HG03103 (cell line): ENCODE results near the gene LSG1.

Experiments used
- ATAC-seq: cut with Tn5 transposase; IDR thresholded peaks from one replicate; pipeline ENCODE4 v1.9.1; 2021; ENCODE audit warnings: low read depth; ENCODE audit not compliant: unreplicated experiment

LSG1 gene

DNA sequence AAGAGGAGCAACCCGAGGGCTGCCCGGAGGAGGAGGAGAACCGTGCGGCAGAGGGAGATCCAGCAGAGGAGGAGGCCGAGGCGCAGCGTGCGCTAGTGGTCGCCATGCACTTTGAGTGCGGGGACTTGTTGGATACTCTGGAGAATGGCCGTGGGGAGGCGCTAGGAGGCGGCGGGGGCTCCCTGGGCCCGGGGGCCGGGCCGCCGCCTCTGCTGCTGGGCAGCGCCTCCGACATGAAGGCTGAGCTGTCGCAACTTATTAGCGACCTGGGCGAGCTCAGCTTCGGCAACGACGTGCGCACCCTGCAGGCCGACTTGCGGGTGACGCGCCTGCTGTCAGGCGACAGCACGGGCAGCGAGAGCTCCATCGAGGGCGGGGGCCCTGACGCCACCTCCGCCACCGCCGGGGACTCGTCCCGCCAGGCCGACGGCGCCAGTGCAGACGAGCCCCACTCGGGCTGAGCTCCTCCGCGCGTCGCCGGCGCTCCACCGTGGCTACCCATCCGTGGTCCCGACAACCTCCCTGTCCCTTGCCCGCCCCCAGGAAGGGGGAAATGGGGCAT lies 15.7 kb upstream of the LSG1 start:
- no peak for ATAC-seq

DNA sequence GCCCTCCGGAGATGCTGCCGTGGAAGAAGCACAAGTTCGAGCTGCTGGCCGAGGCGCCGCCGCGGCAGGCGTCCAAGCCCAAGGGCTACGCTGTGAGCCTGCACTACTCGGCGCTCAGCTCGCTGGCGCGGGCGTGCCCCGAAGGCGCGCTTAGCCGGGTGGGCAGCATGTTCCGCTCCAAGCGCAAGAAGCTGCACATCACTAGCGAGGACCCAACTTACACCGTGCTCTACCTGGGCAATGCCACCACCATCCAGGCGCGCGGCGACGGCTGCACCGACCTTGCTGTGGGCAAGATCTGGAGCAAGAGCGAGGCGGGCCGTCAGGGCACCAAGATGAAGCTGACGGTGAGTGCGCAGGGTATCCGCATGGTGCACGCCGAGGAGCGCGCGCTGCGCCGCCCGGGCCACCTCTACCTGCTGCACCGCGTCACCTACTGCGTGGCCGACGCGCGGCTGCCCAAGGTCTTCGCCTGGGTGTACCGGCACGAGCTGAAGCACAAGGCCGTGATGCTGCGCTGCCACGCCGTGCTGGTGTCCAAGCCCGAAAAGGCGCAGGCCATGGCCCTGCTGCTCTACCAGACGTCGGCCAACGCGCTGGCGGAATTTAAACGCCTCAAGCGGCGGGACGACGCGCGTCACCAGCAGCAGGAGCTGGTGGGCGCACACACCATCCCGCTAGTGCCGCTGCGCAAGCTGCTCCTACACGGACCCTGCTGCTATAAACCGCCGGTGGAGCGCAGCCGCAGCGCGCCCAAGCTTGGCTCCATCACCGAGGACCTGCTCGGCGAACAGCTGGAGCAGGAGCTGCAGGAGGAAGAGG lies 15.0 kb upstream of the LSG1 start:
- ATAC-seq, result no peak

DNA sequence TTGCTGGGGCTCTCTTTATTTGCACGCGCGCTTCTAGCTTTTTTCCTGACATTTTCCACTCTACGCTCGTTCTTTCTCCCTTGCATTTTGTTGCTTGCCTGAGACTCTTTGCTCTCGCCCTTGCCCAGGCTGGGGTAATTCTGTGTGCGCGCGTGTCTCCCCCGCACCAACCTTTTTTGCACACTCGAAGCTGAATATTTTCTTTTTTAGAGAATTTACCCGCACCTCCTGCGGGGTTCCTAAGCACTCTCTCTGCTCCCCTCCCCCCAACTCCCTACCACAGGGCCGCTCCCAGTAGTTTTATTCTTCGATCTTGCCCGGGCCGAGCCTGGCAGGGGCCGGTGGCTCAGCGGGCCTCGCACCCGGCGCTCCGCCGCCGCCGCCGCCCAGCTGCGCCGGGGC lies 14.4 kb upstream of the LSG1 start:
- no peak for ATAC-seq

DNA sequence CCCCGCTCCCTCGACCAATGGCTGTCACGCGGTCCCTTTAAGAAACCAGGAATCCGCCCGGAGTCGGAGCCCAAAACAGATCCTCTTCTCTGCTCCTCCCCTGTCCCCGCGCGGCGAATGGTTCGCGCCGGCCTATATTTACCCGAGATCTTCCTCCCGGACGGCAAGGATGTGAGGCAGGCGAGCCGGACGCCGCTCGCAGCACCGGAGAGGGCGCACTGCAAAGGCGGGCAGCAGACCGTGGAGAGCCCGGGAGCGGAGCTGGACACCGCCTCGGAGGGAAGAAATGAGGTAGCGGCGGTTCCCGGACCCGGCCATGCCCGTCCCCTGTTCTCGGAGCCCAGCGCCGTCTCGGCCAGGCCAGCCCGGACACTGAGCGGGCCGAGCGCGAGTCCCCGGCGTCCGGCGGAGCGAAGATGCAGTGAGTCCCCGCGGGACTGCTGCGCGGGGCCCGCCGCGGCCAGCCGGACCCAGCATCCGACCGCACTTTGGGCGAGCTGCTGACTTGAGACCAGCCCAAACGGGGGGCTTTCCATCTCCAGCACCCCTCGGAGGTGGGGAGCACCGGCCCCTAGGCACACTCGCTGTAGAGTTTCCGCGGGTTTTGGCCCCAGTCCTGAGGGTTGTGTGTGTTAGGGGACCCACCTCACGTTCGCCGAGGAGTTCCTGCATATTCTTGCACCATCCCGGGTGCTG lies 13.9 kb upstream of the LSG1 start, which contains the start of gene FAM43A:
TSS of gene FAM43A (plus strand) at position 166 of the 696 bp plus-strand sequence. CDS start 944 bp downstream, outside the sequence.
- ATAC-seq, result peak; percentile 47

DNA sequence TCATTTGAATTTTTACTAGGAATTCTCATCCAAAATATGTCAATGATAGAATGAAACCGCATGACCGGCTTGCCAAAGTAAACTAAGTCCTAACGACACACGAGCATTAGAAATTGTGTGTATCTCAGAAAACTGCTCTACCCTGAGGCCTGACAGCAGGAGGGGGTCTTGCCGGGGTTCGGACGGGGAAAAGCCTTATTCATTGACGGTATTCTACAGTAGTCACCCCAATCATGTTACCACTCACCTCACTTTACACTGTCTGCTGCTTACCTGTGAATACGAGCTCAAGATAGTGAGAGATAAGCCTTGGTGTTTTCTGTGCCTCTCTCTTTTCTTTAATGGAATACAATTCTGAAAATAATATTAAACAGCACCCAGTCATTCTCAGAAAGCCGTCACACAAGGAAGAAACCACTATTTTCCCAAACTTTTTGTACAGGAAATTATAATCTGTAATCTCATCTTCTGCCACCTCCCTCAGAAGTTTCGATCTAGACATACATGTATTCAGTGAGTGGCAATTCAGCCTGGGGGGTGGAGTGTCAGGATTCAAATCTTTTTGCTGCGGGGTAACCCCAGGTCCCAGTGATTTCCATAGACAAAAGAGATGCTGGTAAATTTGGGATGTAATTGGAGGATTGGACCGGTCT lies 13.2 kb upstream of the LSG1 start:
- peak; percentile 6 for ATAC-seq

DNA sequence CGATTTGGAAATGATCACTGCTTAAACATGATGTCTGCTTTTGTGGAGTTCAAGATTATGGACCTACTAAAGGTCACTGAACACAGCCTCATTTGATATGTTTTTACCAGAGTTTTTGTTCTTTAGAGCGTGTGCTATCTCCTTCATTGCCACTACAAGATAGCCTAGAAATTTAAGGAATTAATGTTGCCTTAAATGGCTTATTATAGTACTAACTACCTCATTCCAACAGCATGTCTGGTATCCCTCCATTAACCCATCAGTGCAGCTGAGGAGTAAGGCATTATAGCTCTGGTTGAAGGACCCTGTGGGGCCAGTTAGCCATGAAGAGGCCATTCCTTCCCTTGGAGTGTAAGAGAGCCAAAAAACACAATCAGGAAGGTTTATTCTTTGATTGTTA lies 11.4 kb upstream of the LSG1 start:
- ATAC-seq, result no peak

DNA sequence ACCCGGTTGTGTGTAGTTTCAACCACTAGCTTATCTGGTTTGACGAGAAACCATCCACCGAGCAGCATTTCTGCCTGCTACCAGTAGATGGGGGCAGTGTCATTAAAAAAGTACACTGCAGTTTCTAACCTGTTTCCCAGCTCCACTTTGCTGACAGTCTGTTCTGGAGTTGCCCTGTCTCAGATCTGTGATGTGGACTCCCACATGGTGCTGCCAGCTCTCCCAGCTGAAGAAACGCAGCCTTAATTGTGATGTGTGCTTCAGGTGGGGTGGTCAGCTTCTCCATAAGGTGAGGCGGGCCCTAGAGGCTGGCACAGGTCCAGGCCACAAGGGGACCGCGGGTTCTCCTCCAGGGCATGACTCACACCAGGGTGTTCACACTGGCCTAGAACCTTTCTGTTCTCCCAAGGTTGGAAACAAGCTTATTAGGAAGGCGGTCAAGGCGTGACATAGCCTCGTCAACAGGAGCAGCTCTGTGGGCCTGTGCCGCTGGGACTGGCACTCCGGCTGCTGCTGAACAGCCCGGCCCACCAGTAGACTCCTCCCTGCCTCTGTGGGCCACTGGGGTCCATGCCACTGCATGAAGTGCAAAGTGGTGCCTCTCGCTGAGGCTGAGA lies 10.8 kb upstream of the LSG1 start:
- no peak for ATAC-seq

DNA sequence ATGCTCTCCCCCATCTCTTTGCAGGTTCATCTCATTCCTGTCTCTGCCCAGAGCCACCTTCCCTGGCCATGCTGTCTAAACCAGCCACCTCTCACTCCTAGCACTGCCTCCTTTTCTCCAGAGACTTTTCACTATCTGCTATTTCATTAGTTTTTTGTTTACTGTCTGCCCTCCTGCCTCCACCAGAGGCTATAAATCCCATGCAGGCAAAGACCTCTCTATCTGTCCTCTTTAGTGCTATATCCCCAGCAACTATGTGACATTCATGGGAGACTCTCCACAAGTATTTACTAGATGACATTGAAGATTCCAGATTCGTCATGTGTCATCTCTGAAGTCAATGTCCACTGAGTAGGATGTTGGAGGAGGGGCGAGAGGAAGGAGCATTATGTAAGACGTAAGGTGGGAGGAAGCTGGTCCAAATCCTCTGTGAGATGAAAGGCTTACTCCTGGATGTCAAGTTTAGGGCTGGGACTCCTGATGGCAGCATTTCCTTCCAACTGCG lies 10.2 kb upstream of the LSG1 start:
- ATAC-seq, result no peak

DNA sequence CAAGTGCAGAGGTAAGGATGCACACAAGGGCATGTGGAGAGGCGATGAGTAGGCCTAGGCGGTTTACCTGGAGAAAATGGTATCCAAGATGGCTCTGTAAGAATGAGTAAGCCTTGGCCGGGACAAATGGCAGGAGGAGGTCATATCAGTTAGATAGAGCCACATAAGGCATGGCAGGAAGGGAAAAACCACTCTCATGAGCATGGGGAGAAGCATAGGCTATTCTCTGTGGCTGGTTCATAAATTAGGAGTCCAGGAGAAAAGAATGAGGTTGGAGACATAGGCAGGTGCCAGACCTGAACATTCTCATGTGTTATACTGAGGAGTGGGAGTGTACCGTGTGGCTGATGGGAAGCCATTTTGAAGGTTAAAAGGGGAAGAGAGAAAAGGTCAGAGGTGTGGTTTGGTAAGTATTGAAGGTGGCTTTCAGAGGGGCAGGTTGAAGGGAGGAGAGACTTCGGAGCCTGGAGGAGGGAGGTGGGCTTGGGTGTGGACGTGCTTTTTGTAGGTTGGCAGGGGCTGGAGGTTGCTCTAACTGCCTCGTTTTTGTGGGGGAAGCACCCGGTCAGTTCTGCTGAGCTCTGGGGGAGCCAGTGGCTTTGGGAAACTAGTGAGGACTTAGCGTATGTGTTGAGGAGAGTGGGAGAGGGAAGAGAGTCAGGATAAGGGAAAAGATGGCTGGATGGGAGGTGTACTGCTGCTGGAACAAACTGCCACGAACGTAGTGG lies 9.1 kb upstream of the LSG1 start:
- ATAC-seq, result no peak

DNA sequence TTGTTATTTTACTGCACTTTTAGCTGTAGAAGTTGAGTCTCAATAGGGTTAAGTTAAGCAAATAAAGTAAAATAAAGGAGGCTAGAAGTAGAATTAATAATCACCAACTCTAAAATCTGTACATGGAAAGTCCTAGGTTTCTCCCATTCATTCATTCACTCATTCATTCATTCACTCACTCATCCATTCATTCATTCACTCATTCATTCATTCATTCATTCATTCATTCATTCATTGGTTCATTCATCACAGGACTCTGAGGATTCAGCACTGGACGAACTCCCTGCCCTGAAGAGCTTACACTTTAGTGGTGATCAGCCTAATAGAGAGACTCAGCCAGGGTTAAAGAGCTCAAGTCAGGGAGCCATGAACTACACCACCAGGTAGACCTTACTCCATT lies 4.5 kb upstream of the LSG1 start:
- no peak for ATAC-seq

DNA sequence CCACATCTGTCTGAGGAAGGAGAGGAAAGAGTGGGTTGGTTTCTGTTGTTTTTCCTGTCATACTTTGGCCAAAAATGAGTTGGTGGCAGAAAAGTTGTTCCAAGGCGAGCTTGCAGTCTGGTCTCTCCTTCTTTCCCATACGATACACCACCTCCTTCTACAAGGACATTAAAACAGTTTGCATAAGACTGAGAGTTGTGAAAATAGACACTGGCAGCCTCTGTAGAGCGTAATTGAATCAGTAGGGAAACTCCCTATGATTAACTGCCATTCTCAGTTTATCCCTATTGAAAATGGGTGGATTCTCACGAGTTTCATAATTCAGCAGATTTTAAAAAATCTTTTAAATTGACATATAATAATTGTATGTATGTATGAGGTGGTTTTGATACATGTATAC lies 3.7 kb upstream of the LSG1 start:
- ATAC-seq, result no peak

DNA sequence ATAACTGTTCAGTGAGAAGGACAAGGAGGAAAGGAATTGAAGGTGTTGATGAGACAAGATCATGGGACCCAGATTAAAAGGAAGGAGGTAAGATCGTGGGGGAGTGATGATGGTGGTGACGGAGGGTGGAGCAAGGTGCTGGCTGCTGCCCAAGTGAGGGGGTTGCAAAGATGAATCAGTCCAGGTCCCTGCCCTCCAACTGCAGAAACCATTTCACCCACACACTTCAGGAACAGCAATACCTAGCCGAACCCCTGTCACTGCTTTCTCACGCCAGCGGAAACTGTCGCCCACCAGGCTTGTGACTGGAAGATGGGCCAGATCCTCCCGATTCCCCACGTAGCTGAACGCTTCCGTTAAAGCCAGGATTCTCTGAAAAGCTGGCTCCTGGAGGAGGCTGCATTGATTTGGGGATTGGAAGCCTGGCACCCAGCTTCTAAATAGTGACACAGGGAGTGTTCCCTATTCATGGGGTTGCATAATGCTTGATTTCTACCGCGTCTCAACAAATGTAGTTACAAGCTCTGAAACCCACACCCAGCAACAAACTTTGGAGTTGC lies 3.2 kb upstream of the LSG1 start:
- ATAC-seq, result no peak

DNA sequence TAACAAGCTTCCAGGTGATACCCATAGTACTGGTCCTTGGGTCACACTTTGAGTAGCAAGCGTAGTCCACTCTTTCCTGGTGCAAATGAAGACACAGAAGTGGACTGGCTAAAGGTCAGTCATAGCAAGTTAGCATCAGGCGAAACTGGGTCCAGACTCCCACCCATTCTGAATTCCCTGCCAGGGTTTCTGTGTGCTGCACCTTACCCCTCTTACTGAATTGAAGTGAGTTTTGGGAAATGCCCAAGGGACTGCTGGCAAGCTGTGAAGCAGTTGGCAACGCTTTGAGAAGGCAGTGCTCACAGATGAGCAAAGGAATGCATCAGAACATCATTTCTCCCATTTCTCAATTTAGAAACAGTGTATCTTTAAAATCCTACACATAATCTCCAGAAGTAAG lies 1.8 kb upstream of the LSG1 start:
- no peak for ATAC-seq

DNA sequence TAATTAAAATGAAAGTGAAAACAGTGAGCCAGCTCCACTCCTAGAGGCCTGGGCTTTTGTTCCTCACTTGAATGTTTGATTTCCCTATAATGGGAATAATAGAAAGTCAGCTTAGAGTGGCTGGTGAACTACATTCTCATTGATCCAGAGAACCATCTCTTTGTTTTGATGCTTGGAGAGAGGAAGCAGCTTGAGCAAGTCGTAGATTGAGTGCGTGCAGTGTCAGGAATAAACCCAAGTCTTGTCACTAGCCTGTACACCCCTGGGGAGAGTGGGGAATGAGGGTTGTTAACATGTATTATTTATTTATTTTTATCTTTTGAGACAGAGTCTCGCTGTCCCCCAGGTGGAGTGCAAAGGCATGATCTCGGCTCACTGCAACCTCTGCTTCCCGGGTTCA lies 885 bp upstream of the LSG1 start:
- ATAC-seq, result no peak

DNA sequence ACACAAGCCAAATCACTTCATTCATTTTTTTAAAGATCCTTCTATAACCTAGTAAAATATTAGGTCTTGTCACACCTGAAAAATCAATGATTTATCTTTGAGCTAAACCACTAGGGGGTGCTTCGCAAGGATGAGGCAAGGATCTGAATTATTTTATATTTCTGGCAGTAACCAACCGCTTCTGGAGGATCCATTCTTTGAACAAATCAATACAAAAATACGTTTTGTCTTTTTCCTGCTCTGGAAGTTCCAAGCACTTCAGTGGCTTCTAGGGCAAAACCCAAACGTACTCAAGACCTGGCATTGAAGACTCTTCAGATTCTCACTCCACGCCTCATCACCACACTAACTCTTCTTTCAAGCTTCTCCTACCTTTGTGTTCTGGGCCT lies 486 bp downstream of the LSG1 start:
- ATAC-seq, result no peak

DNA sequence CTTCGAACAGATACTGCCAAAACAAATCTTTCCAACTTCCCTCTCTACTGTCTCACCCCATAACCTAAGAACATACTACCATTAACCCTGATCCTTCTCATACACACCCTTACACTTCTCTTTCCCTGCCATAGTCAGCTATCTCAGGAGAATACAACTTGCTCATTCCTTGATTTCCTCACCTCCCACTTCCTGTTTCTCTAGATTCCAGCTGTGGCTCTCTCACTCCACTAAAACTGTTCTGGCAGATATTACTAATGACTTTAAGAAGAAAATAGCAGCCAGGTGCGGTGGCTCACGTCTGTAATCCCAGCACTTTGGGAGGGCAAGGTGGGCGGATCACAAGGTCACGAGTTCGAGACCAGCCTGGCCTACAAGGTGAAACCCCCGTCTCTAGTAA lies 4.6 kb downstream of the LSG1 start:
- ATAC-seq, result no peak

DNA sequence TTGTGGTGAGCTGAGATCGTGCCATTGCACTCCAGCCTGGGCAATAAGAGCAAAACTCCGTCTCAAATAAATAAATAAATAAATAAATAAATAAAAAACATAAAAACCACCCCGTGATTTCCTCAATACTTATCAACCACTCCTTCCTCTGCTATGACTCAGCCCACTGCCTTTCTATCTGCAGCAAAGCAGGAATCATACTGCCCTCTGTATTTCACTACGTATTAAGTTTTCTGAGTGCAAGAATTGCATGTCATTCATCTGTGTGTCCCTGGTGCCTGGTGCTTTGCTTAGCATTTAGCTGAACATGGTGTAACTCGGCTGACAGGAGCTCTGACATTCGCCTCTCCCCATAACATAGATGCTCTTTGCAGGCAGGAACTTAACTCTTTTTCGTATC lies 7.1 kb downstream of the LSG1 start:
- ATAC-seq, result no peak

DNA sequence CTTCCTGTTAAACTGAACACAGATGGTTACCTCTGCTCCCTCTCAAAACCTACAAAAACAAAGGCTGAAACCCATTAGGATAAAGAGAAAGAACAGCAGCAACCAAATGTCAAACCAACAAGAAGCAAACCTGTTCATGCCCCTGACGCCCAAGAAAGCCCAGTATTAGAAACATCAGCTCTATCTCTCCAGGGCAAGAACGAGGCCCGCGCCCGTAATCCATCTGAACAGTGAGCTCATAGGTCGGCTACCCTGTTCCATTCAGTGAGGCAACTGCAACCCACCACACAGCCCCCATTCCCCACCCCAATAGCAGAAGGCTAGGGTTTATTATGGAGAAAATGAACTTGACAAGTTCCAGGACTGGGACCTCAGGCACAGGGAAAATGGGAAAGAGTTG lies 10.0 kb downstream of the LSG1 start:
- ATAC-seq, result no peak

DNA sequence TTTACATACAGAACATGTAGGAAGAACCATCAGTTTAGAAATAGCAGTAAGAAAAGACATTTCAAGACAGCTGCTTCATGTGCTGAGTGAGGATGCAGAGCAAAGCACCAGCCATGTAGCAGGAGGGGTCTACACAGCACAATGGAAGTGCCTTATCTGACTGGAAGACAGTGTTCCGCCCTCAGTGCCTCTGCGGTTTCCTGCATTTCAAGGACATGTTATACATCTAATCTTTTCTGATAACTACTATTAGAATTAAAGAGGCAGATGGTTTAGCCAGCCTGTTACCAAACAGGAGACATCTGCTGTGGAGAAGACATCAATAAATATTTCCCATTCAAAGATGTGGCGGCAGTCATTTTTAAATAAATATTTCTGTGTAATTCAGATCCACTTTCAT lies 10.6 kb downstream of the LSG1 start:
- no peak for ATAC-seq

DNA sequence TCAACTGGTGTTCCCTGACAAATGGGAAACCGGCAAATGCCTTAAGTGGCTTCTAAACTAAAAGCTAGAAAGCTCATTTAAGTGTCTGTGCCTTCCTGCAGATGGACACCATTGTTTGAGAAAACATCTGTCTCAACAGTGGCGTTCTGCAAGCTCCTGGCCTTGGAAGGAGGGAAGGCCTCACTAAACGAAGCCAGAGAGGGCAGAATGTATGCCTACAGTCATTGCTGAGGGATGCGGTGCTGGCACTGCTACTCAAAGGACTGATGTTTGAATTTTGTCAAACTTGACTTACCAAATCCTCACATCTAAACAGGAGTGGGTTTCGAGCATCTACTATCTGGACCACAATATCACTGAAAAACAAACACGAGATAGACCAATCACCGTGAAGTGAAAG lies 12.2 kb downstream of the LSG1 start:
- no peak for ATAC-seq
